Astrocyte of the spinal cord (primary cell): ENCODE results near the gene DGKG.

Experiments used
- DNase-seq: peaks from one replicate; pipeline ENCODE4 v3.0.0; 2011; ENCODE audit warnings: low read depth, low spot score
- H3K4me3 ChIP-seq: 2 replicates; pipeline ENCODE4 v1.5.1; 2011; ENCODE audit warnings: low read depth, mild to moderate bottlenecking, low read length, moderate library complexity
- CTCF ChIP-seq: IDR thresholded peaks from 2 replicates; pipeline ENCODE4 v1.5.1; 2012; ENCODE audit warnings: low read depth, mild to moderate bottlenecking, low read length, inconsistent platforms
- in situ Hi-C: cut with HindIII; loops from 2 replicates; pipeline ENCODE4 v1.10.0; 2017; ENCODE audit warnings: low sequenced_read_pairs

The DGKG gene

DNA sequence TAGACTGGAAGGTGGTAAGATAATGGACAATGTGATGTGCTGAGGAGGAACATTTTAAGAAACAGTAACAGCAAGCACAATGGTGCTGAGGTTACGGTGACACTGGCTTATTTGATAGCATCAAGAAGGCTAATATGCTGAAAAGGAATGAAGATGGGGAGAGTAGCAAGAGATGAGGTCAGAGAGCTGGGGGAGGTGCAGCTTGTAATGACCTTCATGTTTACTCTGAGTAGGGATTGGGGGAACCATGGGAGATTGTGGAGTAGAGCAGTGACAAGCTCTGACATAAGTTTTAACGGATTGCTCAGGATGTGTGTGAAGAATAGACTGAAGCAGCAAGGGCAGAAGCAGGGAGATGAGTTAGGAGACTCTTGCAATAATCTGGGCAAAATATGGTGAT, 56.7 kb downstream of the DGKG start:
- DNase-seq: no peak
- no peak for TF ChIP-seq CTCF
- in situ Hi-C loops: no loop called here
- H3K4me3 ChIP-seq: no peak overlapping the region

DNA sequence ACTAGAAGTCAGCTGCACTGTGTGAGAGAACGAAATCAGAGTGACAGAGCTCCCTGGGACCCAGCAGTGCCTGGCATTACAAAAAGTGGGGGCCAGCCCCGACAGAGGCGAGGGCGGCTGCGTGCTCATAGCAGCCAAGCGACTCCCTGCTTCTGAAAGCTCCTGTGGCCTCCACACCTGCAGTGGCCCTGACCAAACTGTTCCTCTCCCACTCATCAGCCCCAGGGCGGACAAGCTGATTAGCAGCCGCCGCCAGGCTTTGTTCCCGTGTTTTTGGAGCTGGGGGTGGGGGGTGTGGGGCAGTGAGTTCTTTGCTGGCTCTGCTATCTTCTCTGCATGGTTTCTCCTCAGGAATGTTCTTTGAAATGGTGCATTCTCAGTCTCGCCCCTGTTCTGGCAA, 58.1 kb downstream of the DGKG start:
- TF ChIP-seq CTCF: no peak
- no peak overlapping the region for H3K4me3 ChIP-seq
- DNase-seq: no peak
- in situ Hi-C loops: no loop called here

- H3K4me3 ChIP-seq: no peak overlapping the region
- no peak for DNase-seq
- TF ChIP-seq CTCF: no peak
- in situ Hi-C loops: loop anchor here (25.0 kb wide), 1 partner anchor 238 kb away; the partner anchor contains the start of gene CRYGS
Observed at GRCh38 chr3:186299327-186299726, 62.7 kb downstream of the DGKG start.

GRCh38 chr3:186298876-186299275, 63.2 kb downstream of the DGKG start:
- no peak for TF ChIP-seq CTCF
- H3K4me3 ChIP-seq: no peak overlapping the region
- in situ Hi-C loops: loop anchor here (25.0 kb wide), 1 partner anchor 238 kb away; the partner anchor contains the start of gene CRYGS
- DNase-seq: no peak

DNA sequence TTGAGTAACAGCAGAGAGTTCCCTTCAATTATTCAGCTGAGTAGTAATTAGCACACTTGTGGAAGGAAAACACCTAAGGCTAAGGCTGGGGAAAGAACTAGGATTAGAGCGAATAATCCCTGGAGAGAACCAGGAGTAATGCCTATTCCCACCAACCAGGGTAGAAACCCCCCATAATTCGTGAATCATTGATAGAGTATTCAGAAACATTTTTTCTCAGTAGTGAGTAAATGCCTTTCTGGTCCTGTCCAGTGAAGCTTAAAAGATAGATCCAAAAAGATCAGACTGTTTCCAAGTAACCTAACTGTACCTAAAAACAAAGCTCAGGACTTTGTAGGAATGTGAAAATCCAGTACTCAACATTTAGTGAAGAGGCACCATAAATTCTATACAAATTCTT, 71.2 kb downstream of the DGKG start:
- in situ Hi-C loops: loop anchor here (25.0 kb wide), 1 partner anchor 247 kb away; the partner anchor contains the start of gene CRYGS
- no peak for TF ChIP-seq CTCF
- DNase-seq: no peak
- H3K4me3 ChIP-seq: no peak overlapping the region

GRCh38 chr3:186287711-186288110, 74.3 kb downstream of the DGKG start:
- H3K4me3 ChIP-seq: no peak overlapping the region
- in situ Hi-C loops: loop anchor here (25.0 kb wide), 1 partner anchor 250 kb away; the partner anchor contains the start of gene CRYGS
- no peak for TF ChIP-seq CTCF
- peak; percentile 85 for DNase-seq
